Measurements from ENCODE around the gene SYT9. TPM values are rescaled to one million over a fixed set of nuclear protein-coding genes. Genes with fewer than 3 reads are reported as not detected.
"Not testable (repeated sequence)": the region's sequence is repeated elsewhere in the genome, so short reads cannot be mapped to it uniquely, and the experiment has no call there.

Gene SYT9
- total RNA-seq, 2 donors from 2014 or later = 0.08 to 0.24 TPM

DNA sequence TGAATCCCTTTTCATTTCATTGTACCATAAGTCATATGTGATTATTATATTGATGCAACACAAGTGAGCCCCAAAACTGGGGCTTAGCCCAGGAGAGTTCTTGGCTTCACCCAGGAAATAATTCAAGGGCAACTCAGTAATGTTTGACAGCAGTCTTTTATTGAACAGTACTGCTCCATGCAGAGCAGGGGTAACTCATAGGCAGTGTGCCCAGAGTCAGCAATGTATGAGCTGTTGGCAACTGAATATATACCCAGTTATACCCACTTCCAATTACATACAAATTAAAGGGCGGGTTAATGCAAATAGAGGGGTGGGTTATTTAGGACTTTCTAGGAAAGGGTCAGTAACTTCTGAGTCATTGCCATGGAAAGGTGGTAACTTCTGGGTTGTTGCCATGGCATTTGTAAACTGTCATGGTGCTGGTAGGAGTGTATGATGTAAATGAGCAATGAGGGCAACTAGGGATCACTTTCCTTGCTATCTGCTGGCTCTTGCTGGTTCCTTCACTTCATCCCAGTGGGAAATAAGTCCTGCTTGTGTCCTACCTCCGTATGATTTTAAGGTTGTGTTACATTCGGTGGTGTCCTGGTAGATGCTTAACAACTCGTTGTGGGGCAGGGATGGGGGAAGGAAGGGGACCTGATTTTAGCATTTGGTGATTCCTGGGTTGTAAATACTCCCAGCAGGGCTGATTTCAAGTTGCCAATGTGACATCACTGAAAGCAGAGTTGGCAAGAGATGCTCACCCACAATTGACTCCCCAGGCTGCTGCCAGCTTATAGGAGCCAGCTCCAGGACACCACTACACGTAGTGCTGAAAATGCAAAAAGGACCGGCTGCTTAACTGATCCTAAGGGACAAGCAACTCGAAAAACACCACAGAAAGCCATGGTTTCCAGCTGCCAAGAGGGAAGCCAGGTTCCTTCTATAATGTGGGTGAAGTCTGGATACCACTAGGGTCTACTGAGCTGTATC lies 70.1 kb downstream of the SYT9 start:
- ATAC-seq = peak in 1 of 2 donors; percentile 41
- intact Hi-C loops (cut with DNase I) = no loop called here
- DNase-seq = no peak

- intact Hi-C loops (cut with DNase I) = no loop called here
- ATAC-seq (no peak), DNase-seq (no peak)
These were observed 80.7 kb downstream of the SYT9 start for GRCh38 chr11:7332451-7332850.

- DNase-seq (no peak), ATAC-seq (peak in 1 of 2 donors; percentile 44)
- intact Hi-C loops (cut with DNase I) = no loop called here
These were observed 81.3 kb downstream of the SYT9 start for GRCh38 chr11:7332962-7333361.

DNA sequence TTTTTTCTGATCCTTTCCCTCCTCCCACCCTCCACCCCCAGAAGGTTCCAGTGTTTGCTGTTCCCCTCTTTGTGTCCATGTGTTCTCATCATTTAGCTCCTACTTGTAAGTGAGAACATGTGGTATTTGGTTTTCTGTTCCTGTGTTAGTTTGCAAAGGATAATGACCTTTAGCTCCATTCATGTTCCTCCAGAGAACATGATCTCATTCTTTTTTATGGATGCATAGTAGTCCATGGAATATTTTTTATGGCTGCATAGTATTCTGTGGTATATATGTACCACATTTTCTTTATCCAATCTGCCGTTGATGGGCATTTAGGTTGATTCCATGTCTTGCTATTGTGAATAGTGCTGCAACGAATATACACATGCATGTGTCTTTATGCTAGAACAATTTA lies 83.7 kb downstream of the SYT9 start:
- DNase-seq; ATAC-seq; intact Hi-C loops (cut with DNase I): not testable (repeated sequence)

DNA sequence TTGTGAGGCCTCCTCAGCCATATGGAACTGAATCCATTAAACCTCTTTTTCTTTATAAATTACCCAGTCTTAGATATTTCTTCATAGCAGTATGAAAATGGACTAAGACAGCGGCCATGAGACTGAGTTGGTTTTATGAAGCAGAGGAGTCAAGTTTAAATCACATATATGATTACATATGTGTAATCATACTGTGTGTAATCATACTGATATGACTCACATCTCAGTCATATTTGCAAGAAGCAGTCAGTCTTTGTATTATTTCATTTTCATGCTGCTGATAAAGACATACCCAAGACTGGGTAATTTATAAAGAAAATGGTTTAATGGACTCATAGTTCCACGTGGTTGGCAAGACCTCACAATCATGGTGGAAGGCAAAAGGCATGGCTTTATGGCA lies 89.8 kb downstream of the SYT9 start:
- ATAC-seq (no peak), DNase-seq (no peak)
- intact Hi-C loops (cut with DNase I) = no loop called here

GRCh38 chr11:7347611-7348431 lies 96.1 kb downstream of the SYT9 start:
- intact Hi-C loops (cut with DNase I) = no loop called here

DNA sequence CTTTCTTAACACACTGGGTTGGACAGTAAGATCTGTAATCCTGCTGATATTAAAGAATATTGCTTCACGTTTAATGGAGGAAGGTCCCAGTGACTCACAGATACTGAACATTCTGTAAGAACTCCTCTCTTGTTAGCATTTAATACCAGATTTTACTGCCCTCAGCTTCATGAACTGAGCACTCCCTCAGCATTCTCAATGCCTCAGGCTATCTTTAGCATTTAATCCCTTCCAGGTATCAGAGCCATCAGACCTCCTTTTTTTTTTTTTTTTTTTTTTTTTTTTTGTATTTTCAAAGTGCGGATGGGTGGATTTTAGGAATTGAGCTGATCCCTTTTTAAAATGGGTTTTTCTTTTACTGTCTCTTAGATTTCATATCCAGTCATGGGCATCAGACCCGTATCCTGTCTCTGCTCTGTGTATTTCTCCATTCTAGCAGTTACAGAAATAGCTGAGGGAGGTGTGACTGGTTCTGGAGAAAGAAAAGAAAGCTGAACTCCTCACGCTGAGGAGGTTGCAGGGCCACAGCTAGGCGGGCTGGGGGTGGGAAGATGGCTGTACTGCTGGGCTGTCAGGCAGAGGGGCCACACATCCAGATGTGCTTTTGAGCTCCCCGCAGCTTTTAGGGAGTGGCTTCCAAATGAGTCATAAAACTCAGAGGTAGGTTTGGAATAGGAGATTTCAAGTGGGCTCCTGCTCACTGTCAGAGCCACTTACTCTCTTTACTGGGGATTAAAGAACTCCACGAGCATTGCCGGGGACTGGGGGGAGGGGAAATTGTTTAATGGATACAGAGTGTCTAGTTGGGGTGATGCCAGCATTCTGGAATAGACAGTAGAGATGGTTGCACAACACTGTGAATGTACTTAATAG lies 97.0 kb downstream of the SYT9 start:
- ATAC-seq (peak; percentile 74 to 89), DNase-seq (peak; percentile 30)
- intact Hi-C loops (cut with DNase I) = no loop called here

More at GRCh38 chr11:7347611-7348431, 96.1 kb downstream of the SYT9 start:
- DNase-seq (no peak), ATAC-seq (no peak)

- DNase-seq = no peak
- ATAC-seq = no peak
- intact Hi-C loops (cut with DNase I) = no loop called here
These were observed 99.5 kb downstream of the SYT9 start for GRCh38 chr11:7351228-7351627.

- intact Hi-C loops (cut with DNase I) = no loop called here
- ATAC-seq = no peak
These were observed 101.4 kb downstream of the SYT9 start for GRCh38 chr11:7353100-7353499.

DNA sequence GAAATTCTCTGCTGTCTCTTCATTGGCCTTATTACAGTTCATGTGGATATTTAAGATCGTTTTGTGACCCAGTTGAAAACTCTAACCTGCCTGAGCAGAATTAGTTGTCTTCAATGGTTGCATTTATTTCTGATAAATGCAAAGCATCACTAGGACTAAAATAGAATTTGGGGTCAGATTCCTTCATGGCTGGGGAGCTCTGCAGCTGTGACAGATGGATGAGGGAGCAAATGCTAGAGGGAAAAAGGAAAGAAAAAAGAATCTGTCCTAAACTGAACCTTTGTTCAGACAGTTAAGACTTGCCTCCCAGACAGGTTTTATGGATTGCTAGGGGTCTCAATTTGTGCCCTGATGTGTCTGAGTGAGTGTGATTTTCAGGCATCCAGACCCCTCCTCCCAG lies 113.0 kb downstream of the SYT9 start:
- intact Hi-C loops (cut with DNase I) = no loop called here
- ATAC-seq (no peak), DNase-seq (no peak)

More at GRCh38 chr11:7353100-7353499, 101.4 kb downstream of the SYT9 start:
- DNase-seq = no peak

GRCh38 chr11:7367803-7368202 lies 116.1 kb downstream of the SYT9 start:
- no peak for DNase-seq
- intact Hi-C loops (cut with DNase I) = no loop called here
- ATAC-seq = no peak

GRCh38 chr11:7376386-7376785 lies 124.7 kb downstream of the SYT9 start:
- DNase-seq (no peak), ATAC-seq (no peak)
- intact Hi-C loops (cut with DNase I) = no loop called here

DNA sequence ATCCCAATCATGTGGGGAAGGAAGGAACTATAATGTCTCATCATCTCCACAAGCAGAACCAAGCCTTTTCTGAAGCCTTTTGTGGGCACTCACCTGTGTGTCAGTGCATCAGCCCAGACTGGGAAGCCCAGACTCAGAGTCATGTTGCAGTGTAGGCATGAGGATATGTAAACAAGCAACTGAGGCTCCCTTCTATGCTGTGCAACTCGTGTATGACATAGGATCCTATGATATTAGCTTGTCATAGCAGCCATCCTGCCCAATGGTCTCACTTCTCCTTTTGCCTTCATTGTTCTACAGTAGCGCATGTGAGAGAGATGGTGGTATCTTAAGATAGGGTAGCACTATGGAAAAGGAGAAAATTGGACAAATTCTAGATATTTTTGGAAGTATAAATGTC lies 130.2 kb downstream of the SYT9 start:
- intact Hi-C loops (cut with DNase I) = no loop called here
- no peak for DNase-seq
- ATAC-seq = no peak

- intact Hi-C loops (cut with DNase I) = no loop called here
- DNase-seq = no peak
- no peak for ATAC-seq
These were observed 131.7 kb downstream of the SYT9 start for GRCh38 chr11:7383406-7383805.

GRCh38 chr11:7384691-7385090 lies 133.0 kb downstream of the SYT9 start:
- DNase-seq (no peak), ATAC-seq (no peak)
- intact Hi-C loops (cut with DNase I) = no loop called here

GRCh38 chr11:7385532-7385931 lies 133.8 kb downstream of the SYT9 start:
- no peak for DNase-seq
- intact Hi-C loops (cut with DNase I) = no loop called here
- no peak for ATAC-seq

GRCh38 chr11:7413961-7414915 lies 162.5 kb downstream of the SYT9 start:
- intact Hi-C loops (cut with DNase I) = no loop called here
- no peak for ATAC-seq

More at GRCh38 chr11:7413961-7414915, 162.5 kb downstream of the SYT9 start:
- no peak for DNase-seq
